ENCODE results near the gene ZNF154.

ZNF154 gene

DNA sequence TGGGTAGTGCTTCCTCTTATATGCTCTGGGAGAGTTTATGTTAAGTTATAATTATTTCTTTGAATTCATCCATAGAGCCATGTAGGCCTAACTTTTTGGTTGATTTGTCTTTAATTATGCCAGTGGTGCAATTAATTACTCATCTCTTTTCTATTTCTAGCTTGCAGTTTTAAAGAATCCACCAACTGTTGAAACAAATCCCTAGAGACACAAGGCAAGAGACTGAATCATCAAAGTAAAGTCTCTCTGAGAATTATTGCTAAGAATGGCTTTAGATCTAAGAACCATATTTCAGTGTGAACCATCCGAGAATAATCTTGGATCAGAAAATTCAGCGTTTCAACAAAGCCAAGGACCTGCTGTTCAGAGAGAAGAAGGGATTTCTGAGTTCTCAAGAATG, 33.1 kb downstream of the ZNF154 start:
- no peak for DNase-seq (ENCODE audit: low read depth)

DNA sequence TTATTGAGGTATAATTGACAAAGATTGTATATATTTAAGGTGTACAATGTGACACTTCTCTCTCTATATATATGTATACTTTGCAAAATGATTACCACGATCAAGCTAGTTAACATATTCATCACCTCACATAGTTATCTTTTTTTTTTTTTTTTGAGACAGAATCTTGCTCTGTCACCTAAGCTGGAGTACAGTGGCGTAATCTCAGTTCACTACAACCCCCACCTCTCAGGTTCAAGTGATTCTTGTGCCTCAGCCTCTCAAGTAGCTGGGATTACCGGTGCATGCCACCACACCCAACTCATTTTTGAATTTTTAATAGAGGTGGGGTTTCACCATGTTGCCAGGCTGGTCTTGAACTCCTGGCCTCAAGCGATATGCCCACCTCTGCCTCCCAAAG, 36.5 kb downstream of the ZNF154 start:
- no peak for DNase-seq (ENCODE audit: low read depth)

DNA sequence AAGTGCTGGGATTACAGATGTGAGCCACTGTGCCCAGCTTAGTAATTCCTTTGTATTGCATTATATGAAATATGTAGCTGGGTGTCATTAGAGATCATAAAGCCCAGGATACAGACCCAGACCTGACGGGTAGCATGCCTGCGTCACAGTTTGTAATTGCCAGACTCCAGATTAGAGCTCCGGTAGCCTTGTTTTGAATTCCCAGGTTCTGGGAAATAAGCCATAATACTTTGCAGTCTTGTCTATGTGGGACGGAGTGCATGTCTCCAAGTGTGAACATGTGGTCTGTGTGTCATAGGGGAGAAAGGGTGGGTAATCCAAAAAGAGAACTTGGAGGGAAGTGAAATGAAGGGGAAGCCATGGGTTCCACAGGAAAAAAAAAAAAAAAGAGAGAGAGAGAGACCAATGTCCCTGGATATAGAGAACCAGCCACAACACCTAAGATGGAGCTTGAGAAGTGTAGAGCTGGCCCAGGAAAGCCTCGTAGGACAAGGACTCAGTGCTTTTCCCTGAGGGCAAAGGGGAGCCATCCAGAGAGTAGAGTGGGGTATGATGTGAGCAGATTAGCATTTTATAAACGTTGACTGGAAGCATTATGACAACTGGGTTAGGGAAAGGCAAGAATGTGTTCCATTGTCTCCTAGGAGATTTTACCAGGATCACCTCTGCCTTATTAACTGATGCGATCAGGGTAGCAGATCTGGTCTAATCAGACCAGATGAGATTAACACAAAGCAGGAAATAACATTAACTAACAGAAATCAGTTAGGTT, 37.7 kb downstream of the ZNF154 start:
- no peak for DNase-seq (ENCODE audit: low read depth)

DNA sequence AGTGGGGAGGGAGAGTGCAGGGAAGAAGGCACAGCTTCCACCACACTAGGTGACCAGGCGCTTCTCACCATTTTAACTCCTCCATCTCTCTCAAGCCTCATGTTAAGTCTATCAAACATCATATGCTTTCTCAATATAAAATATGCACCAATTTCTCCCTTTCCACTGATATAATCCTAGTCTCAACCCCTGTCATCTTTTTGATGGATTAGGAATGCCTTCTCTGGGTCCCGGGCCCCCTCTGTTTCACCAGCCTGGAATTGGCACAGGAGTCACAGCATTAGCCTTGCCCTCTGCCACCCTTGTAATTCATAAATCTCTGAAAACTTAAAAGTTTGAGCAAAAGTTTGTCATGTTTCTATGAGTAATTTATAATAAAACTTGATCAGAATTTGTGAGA, 40.4 kb downstream of the ZNF154 start, which contains the start of gene ZSCAN4:
ZSCAN4 (plus strand) TSS at position 301 of the 400 bp plus-strand sequence. CDS start 7,211 bp downstream, outside the sequence.
- no peak for DNase-seq (ENCODE audit: low read depth)

DNA sequence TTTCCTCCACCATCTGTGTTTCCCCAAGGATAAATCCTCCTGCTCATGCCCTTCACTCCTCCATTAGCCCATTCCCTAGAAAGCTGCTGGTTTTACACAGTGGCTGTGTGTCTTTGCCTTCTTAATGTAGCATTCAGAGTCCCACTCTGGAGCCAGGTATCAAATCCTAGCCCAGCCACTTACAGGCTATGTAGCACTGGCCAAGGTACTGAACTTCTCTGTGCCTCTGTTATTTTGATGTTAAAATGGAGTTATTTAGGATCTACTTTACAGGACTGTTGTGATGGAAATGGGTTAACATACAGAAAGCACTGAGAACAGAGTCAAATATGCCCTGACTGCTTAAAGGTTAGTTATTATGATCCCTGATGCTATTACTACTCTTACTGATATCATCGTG, 41.8 kb downstream of the ZNF154 start:
- no peak for DNase-seq (ENCODE audit: low read depth)

DNA sequence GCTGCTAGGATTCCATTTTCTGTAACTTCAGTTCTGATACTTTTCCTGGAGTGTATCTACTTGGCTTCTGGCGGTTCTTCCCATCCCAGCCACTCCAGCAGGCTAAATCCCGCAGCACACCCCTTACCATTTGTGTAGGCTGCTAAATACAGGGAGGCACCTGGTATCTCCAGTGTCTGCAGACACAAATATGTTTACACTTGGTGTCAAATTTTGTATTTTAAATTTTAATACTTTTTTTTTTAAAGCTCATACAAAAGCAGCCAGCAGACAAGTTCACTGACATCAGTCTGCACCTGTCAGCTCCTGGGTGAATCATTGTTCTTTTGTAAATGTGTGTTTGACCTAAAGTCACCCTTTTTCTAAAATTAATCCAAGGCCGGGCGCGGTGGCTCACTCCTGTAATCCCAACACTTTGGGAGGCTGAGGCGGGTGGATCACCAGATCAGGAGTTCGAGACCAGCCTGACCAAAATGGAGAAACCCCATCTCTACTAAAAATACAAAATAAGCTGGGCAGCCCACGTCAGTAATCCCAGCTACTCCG, 43.7 kb downstream of the ZNF154 start:
- DNase-seq (ENCODE audit: low read depth): no peak

DNA sequence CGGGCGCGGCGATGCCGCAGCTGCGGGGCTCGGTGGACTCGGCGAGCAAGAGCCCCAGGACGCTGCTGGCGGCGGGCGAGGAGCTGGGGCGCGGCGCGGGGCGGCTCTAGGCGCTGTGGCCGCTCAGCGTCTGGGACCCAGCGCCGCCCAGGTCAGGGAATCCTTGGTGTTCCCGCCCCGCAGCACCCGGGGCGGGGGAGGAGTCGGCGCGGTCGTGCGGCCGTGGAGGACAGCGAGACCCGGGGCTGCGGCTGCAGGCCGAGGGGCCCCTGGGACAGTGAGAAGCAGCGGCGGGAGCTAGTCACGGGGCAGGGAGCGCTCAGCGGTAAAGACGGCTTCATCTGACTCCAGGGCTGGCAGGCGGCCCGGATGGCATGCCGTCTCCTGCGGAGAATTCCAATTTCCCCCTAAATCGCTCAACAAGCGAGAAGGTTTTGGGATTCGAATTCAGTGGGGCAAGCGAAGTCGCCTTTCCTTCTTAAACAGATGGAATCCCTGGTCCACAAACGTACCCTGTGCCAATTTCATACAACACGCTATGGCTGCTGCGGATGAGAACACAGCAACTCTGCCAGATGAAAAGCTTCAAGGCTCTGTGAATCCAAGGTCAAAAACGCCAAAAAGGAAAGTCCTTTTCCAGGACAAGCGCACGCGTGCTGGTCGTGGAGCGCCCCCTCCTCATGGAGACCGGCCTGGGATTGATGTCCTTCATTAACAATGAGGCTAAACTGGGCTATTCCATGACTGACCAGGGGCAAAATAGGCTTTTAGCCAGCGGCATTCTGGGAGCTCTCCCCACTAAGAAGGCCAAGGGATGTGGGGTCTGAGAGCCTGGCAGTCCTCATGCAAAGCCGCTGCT, 44.5 kb downstream of the ZNF154 start:
- no peak for DNase-seq (ENCODE audit: low read depth)

DNA sequence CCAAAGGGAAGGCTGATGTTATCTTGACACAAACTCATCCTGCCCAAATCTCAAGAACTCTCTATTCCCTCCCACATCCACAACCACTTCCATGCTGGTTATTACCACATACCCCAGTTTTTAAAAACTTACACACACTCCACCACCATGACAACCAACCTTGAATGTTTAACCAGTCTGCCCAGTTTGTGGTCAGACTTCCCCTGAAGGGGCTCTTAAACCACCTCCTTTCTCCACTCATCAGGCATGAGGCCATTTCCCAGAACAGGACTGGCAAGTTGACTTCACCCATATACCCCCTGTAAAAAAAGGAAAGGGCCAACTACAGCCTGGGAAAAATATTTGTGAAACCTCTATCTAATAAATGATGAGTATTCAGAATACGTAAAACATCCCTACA, 52.7 kb downstream of the ZNF154 start:
- no peak for DNase-seq (ENCODE audit: low read depth)

DNA sequence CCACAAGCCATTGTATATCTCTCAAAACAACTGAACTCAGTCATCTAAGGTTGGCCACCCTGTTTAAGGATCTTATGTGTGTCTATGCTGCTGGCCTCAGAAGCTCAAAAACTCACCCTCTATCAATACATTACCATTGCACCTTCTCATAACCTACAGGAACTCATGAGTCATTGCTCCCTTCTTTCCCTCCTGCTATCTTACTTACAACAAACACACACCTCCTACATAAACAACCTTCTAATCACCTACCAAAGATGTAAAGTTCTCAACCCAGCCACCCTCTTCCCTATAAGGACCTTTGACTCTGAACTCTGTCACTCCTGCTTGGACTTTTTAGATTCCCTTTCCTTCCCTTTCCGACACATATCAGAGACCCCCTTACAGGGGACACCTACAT, 53.6 kb downstream of the ZNF154 start:
- DNase-seq (ENCODE audit: low read depth): no peak

DNA sequence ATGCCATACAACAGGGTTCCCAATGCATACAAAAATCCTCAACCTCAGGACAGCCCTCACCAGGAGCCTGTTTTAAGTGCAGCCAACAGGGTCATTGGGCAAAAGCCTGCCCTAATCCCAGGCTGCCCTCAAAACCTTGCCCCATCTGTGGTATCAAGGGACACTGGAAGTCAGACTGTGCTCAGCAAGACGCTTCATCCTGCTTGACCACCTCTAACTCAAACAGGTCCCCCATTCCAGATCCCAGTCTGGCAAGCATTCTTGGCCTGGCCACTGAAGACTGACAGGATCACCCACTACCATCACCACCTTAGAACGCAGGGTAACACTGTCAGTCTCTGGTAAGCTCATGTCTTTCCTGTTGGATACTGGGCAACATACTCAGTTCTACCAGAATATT, 55.3 kb downstream of the ZNF154 start:
- DNase-seq (ENCODE audit: low read depth): no peak

DNA sequence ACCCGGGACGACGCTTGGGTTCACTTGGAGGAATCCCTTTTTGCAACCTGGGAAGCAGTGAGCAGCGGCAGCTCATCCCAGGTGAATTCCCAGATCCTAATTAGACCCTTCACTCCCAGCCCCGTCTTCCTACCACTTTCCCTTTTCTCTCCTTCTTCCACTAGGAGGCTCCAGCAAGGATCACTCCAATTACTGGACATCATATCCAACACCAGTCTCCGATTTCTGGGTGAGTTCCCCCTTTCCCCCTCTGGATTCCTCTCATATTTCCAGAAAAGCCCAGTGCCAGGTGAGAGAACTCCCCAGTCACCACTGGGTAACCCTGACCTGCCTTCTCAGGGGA, 57.4 kb downstream of the ZNF154 start:
- DNase-seq (ENCODE audit: low read depth): no peak

DNA sequence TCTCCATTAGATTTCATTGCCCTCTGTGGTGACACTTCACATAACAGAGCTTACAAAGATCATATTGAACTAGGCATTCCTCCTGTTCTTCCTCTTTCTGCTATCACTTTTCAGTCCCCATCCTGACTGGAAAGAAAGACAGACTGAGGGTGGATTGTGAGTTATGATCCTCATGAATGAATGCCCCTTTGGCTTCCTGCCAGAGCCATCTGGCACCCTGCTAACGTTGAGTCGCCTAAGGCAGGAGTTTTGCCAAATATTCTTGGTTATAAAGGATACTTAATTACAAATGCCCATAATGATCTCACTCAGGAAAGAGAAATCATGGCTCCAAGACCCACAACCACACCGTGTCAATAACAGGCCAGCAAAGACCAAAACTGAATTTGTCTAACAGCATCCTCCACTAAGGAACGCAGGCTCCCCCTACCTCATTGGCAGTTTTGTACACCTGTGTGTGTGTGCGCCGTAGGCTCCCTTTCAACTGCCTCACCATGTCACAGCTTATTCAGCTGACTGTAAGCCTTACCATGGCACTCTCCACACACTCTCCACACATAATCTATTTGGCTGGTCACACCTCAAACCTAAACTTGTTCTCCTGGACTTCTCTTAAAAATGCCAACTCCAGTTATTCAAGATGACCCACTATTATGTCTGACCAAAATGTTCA, 60.5 kb downstream of the ZNF154 start:
- DNase-seq (ENCODE audit: low read depth): no peak
